K562 (cell line): ENCODE measurements around the gene HOTAIR. TPM values are rescaled to one million over a fixed set of nuclear protein-coding genes. Genes with fewer than 3 reads are reported as not detected.

ENCODE experiments used
- RAD21 ChIP-seq, 2 experiments: fragments of 250-450 bp in 1 of 2; fragments of 450-650 bp in 1 of 2; sonication (Bioruptor Pico) in 1 of 2; formaldehyde crosslinking in 1 of 2; IDR thresholded peaks in 1 of 2; conservative IDR thresholded peaks in 1 of 2; 2 replicates each; pipeline versions ENCODE4 v1.4.0 to v1.8.0; 2020 to 2022; ENCODE audit warnings: mild to moderate bottlenecking in 2 of 2, moderate library complexity in 1 of 2
- polyA plus RNA-seq, 8 experiments: library from polyadenylated mRNA; depleted of rRNA in 4 of 8; stranded (reverse) in 5 of 8; unstranded in 3 of 8; fragments of >200 nt; fragmentation: Nextera tagmentation in 2 of 8; fragmentation: Illumina TruSeq in 1 of 8; extraction: Ambion mirVana in 2 of 8; extraction: Trizol in 1 of 8; gene quantifications; 2 replicates each; pipeline versions ENCODE4 v1.2.1 to v1.2.3, GENCODE V29; 2011 to 2014; ENCODE audit warnings: inconsistent platforms in 1 of 8, missing spikeins in 1 of 8
- total RNA-seq, 7 experiments: library from RNA; depleted of rRNA in 6 of 7; stranded (reverse); fragments of >200 nt in 6 of 7; fragmentation: Illumina TruSeq in 2 of 7; extraction: Trizol in 2 of 7; gene quantifications; 2 replicates each; pipeline versions ENCODE4 v1.2.1 to v1.2.3, GENCODE V29; 2011 to 2021; ENCODE audit warnings: low replicate concordance in 1 of 7
- TF ChIP-seq, protein P1 (sequence below), 3 experiments: IDR thresholded peaks in 2 of 3; conservative IDR thresholded peaks in 1 of 3; 2 replicates each; pipeline ENCODE4 v1.5.1; 2011 to 2012; ENCODE audit warnings: low read length in 3 of 3, mild to moderate bottlenecking in 3 of 3, control low read depth in 2 of 3, improper control_type of control experiment in 1 of 3, inconsistent platforms in 1 of 3, low read depth in 1 of 3, mixed read lengths in 1 of 3, moderate library complexity in 1 of 3; ENCODE audit not compliant: insufficient read depth in 2 of 3
- TF ChIP-seq, protein P2 (sequence below): fragments of 200-800 bp; sonication (Bioruptor generic); IDR thresholded peaks from 2 replicates; pipeline ENCODE4 v1.6.1; 2017; ENCODE audit warnings: missing genetic modification characterization, missing compliant biosample characterization
- TF ChIP-seq, protein P3 (sequence below), 2 experiments: fragments of 450-650 bp; formaldehyde crosslinking in 1 of 2; IDR thresholded peaks; 2 replicates each; pipeline versions ENCODE4 v1.4.0 to v1.6.1; 2014 to 2020; ENCODE audit warnings: mild to moderate bottlenecking in 2 of 2, borderline replicate concordance in 1 of 2, low read depth in 1 of 2

The HOTAIR gene
- total and polyA plus RNA-seq, 9 of the 15 experiments (the other 6 are each of a cell fraction or from before 2014, with no cell fraction given): 0.04 TPM; not detected in 8

DNA sequence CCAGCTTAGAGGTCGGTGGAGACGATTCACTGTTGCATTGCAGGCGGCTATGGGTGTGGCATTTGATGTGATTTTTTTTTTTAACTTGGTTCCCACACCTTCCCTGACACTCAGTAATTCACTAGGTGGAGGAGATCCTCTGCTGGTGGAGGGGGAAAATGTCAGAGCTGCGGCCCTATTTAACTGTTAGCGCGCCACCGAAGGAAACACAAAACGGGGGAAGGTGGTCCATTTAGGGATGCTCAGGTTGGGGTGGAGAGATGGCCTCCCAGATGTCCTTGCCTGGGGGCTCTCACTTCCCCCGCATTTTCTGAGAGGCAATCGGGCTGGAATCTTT, 24.3 kb downstream of the HOTAIR start (continued):
- TF ChIP-seq, protein P1, sequence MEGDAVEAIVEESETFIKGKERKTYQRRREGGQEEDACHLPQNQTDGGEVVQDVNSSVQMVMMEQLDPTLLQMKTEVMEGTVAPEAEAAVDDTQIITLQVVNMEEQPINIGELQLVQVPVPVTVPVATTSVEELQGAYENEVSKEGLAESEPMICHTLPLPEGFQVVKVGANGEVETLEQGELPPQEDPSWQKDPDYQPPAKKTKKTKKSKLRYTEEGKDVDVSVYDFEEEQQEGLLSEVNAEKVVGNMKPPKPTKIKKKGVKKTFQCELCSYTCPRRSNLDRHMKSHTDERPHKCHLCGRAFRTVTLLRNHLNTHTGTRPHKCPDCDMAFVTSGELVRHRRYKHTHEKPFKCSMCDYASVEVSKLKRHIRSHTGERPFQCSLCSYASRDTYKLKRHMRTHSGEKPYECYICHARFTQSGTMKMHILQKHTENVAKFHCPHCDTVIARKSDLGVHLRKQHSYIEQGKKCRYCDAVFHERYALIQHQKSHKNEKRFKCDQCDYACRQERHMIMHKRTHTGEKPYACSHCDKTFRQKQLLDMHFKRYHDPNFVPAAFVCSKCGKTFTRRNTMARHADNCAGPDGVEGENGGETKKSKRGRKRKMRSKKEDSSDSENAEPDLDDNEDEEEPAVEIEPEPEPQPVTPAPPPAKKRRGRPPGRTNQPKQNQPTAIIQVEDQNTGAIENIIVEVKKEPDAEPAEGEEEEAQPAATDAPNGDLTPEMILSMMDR (IDR thresholded peaks at IDR 0.05 in 2 of 3, conservative IDR thresholded peaks at IDR 0.05 in 1 of 3; ENCODE audit: insufficient read depth in 2 of 3, low read depth in 1 of 3, low read length in 3 of 3): peak; percentile 32 to 37 (median 35); a peak in 4 of 6 replicates
- TF ChIP-seq, protein P2, sequence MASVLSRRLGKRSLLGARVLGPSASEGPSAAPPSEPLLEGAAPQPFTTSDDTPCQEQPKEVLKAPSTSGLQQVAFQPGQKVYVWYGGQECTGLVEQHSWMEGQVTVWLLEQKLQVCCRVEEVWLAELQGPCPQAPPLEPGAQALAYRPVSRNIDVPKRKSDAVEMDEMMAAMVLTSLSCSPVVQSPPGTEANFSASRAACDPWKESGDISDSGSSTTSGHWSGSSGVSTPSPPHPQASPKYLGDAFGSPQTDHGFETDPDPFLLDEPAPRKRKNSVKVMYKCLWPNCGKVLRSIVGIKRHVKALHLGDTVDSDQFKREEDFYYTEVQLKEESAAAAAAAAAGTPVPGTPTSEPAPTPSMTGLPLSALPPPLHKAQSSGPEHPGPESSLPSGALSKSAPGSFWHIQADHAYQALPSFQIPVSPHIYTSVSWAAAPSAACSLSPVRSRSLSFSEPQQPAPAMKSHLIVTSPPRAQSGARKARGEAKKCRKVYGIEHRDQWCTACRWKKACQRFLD: no peak
- TF ChIP-seq, protein P3, sequence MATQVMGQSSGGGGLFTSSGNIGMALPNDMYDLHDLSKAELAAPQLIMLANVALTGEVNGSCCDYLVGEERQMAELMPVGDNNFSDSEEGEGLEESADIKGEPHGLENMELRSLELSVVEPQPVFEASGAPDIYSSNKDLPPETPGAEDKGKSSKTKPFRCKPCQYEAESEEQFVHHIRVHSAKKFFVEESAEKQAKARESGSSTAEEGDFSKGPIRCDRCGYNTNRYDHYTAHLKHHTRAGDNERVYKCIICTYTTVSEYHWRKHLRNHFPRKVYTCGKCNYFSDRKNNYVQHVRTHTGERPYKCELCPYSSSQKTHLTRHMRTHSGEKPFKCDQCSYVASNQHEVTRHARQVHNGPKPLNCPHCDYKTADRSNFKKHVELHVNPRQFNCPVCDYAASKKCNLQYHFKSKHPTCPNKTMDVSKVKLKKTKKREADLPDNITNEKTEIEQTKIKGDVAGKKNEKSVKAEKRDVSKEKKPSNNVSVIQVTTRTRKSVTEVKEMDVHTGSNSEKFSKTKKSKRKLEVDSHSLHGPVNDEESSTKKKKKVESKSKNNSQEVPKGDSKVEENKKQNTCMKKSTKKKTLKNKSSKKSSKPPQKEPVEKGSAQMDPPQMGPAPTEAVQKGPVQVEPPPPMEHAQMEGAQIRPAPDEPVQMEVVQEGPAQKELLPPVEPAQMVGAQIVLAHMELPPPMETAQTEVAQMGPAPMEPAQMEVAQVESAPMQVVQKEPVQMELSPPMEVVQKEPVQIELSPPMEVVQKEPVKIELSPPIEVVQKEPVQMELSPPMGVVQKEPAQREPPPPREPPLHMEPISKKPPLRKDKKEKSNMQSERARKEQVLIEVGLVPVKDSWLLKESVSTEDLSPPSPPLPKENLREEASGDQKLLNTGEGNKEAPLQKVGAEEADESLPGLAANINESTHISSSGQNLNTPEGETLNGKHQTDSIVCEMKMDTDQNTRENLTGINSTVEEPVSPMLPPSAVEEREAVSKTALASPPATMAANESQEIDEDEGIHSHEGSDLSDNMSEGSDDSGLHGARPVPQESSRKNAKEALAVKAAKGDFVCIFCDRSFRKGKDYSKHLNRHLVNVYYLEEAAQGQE (IDR thresholded peaks at IDR 0.05; ENCODE audit: borderline replicate concordance): peak; percentile 8; the same call in 1 of the 2 replicates
- TF ChIP-seq, protein P3 (CRISPR knock-in tag; IDR thresholded peaks at IDR 0.05; ENCODE audit: low read depth): no peak
- TF ChIP-seq RAD21 (CRISPR knock-in tag; conservative IDR thresholded peaks at IDR 0.05 in 1 of 2, IDR thresholded peaks at IDR 0.05 in 1 of 2): peak in 1 of 2 experiments; percentile 28; a peak in 1 of 4 replicates
